GM19468 (cell line): ENCODE measurements around the gene TCHP.
A peak's percentile ranks its signal among the peaks of the same experiment; 100 is the strongest.
"Not testable (repeated sequence)": the region's sequence is repeated elsewhere in the genome, so short reads cannot be mapped to it uniquely, and the experiment has no call there.

Experiments
- ATAC-seq: cut with Tn5 transposase; IDR thresholded peaks from one replicate; pipeline ENCODE4 v1.9.1; 2021; ENCODE audit warnings: mild to moderate bottlenecking, moderate library complexity, moderate number of reproducible peaks; ENCODE audit not compliant: unreplicated experiment; ENCODE audit errors: extremely low read depth

Gene TCHP

GRCh38 chr12:109878749-109879148, 21.3 kb upstream of the TCHP start:
- ATAC-seq, result no peak

DNA sequence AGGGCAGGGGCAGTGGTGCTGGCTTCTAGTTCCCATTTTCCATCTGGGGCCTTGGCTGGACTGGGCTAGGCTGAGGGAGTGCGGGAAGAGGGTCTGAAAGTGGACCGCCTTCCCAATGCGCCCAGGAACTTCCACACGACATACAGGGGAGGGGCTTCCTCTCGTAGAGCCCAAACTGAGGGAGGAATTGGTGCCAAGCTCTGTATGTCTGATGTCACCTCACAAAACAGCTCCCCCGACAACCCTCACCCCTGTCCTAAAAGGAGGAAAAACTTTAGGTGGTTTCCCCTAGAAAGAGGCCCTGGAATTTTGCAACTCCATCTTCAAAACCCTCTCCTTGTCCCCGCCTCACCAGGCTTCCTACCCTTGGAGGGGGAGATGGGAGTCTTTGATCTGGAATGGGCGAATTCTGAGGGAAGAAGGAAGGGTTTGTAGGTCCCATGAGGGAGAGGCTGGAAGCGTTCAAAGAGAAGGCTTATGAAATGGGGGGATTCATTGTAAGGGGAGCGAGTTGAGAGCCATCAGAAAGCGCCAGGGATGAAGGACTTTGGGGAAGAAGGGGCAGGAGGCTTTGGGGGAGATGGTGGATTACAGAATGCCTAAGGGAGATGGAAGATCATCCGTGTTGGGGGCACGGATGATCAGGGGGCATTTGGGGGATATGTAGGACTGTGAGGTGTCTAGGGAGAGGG, 20.6 kb upstream of the TCHP start:
- no peak for ATAC-seq

DNA sequence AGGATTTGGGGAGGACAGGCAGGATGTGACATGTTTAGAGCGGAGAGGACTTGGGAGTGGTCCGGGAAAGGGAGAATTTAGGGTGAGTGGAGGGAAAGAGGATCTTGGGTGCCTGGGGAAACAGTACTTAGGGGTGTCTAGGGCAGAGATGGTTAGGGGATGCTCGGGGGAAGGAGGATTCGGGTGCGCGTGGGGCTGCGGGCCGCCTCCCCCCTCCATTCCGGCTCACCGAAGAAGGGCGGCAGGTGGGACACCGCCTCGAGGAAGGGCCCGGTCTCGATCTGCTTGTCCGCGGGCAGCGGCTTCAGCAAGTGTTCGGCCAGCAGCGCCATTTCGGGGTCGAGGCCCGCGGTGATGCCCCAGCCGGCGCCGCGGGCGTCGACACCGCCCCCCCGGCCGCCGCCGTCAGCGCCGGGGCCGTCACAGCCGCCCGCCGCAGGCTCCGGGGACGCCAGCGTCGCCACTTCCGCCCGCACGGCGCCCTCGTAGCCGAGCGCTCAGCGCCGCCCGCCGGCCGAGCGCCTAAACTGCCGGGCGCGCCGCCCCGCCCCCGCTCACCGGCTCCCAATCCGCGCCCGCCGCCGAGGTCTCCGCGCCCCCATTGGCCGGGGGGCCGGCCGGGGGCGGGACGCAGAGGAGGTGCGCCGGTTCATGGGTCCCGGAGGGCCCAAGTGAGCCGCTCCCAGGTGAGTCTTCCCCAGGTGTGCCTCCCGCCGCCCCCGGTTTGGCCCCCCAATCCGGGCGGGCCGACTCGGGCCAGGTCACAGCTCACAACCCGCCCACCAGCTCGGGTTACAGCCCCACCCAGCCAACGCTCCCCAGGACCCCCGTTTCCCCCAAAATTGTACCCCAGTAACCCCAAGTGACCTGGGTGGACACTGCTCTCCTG, 19.8 kb upstream of the TCHP start, which contains the start of gene GLTP:
TSS of gene GLTP (minus strand) at position 499 of the 889 bp plus-strand sequence. CDS start at position 332, 167 bp downstream.
- ATAC-seq, result peak; percentile 83

GRCh38 chr12:109880938-109881337, 19.1 kb upstream of the TCHP start:
- no peak for ATAC-seq

- ATAC-seq, result no peak
Measured at GRCh38 chr12:109881752-109882151, 18.3 kb upstream of the TCHP start.

GRCh38 chr12:109883461-109883860, 16.6 kb upstream of the TCHP start:
- no peak for ATAC-seq

- ATAC-seq, result no peak
Measured at GRCh38 chr12:109885616-109886015, 14.5 kb upstream of the TCHP start.

- ATAC-seq, result no peak
Measured at GRCh38 chr12:109888179-109889020, 11.7 kb upstream of the TCHP start.

DNA sequence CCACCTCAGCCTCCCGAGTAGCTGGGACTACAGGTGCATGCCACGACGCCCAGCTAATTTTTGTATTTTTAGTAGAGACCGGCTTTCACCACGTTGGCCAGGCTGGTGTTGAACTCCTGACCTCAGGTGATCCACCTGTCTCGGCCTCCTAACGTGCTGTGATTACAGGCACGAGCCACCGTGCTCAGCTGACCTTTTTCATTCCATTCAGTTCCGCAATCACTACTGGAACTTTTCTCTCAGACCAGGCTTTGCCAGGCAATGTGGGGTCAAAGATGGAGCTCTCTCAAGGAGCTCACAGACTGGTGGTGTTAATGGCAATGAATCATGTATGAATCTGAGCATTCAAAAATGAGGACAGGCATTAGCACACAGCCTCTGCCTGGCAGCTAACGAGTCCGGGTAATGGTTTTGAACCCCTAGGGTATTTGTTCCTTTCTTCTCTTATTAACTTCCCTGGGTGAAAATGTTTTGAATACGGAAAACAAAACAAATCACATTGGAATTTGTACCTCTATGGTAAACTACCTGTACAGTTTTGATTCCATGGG, 9.4 kb upstream of the TCHP start:
- no peak for ATAC-seq

GRCh38 chr12:109891731-109892130, 8.3 kb upstream of the TCHP start:
- ATAC-seq, result not testable (repeated sequence)

DNA sequence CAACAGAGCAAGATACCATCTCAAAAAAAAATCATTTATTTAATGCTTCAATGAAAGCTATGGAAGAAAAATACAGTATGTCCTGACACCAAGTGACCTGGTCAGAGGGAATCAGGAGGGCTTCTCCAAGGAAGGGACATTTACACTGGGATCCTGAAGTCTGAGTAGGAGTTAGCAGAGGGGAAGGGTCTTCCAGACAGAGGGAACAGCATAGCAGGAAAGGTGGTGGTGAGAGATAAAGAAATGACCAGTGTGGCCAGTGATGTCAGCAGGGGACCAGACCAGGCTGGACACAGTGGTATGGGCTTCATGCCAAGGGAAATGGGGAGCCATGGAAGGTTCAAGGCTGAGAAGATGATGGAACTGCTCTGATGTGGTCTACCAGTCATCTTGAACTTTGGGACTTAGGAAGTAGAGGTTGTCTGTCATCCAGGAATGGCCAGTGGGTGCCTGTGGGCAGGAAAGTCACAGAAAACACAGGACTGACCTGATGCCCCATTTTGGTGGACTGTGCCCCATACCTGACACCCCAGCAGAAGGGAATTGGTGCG, 7.8 kb upstream of the TCHP start:
- no peak for ATAC-seq

- peak; percentile 43 for ATAC-seq
Measured at GRCh38 chr12:109892748-109893147, 7.3 kb upstream of the TCHP start.

GRCh38 chr12:109893261-109893995, 6.6 kb upstream of the TCHP start:
- no peak for ATAC-seq

GRCh38 chr12:109894939-109895338, 5.1 kb upstream of the TCHP start:
- ATAC-seq, result no peak

- ATAC-seq, result no peak
Measured at GRCh38 chr12:109896188-109896587, 3.9 kb upstream of the TCHP start.

DNA sequence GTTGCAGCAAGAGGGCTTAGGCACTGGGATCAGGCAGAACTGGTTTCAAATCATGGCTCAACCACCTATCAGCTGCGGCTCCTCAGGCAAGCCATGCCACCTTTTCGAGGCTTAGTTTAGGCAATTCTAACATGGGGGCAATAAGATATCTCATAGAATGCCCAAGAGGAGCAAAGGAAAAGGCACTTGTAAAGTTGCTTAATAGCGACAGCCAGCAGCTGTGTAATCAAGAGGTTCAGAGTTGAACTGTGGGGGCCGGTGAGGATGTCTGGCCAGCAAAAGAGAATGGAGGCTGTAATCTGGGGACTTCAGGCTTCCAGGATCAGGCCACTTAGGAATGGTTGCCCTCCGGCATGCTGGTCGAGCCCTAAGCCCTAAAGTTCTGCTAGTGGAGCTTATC, 3.0 kb upstream of the TCHP start:
- ATAC-seq, result no peak

GRCh38 chr12:109899345-109899744, 729 bp upstream of the TCHP start:
- not testable (repeated sequence) for ATAC-seq

DNA sequence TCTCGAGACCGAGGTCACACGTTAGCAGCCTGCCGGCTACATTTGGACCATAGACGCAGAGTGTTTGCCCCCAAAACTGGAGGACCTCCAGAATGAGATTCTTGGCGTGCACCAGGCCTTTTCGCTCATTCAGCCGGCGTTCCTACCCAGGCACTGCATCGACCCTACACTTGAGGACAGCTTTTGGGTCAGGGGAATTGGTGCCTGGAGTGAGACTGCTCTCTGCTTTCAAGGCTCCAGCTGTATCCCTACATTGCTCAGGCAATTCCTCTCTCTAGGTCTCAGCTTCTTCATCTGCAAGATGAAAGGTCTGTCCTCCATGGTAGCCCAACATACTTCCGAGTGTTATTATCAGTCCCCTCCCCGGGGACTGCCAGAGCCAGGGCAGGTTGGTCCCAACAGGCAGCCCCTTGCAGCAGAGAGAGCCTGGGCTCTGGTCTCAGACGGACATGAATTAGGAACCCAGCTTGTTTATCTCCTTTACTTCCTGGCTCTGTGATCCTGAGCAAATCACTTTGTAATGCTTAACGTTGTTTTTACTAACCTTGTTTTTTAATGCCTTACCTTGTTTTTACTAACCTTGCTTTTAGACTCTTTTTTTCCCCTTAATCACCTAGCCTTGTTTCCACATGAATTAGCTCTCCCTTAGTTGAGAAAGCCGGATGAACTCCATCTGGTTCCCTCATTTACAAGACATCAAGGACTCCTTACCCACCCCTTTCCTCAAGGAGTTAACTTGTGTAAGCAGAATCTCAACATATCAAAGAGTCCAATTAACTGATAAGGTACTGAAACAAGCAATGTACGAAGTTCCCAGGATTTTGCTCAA, 892 bp downstream of the TCHP start:
- no peak for ATAC-seq
